Endothelial cell of umbilical vein (primary cell): ENCODE data around the gene CAMSAP1. TPM values are rescaled to one million over a fixed set of nuclear protein-coding genes. Genes with fewer than 3 reads are reported as not detected.

Experiments used
- BruUV-seq: library from RNA; stranded (reverse); fragments of 400-500 nt; replicated peaks from 2 replicates; lab custom pipeline; 2021; lab: Mats Ljungman, UMichigan
- CTCF ChIA-PET: fragments of 300-600, 350-600 bp; sonication (Branson Sonifier 250); formaldehyde crosslinking; loops from one replicate; lab custom pipeline; 2021; ENCODE audit warnings: antibody characterized with exemption, inconsistent platforms; lab: Charles Lee
- POLR2A ChIA-PET: fragments of 300-600, 350-600 bp; sonication (Branson Sonifier 250); formaldehyde crosslinking; loops from one replicate; lab custom pipeline; 2021; ENCODE audit warnings: antibody characterized with exemption, inconsistent platforms; lab: Charles Lee
- DNase-seq: peaks from one replicate; pipeline ENCODE4 v3.0.0-alpha.2; 2011; ENCODE audit warnings: low read depth, low spot score
- FAIRE-seq: peaks from 2 replicates; lab custom pipeline; 2011; peaks lifted over from hg19 to GRCh38; lab: Jason Lieb, UNC
- H2AFZ ChIP-seq: 2 replicates; pipeline ENCODE4 v1.6.0; 2012; ENCODE audit warnings: low read depth, low read length, control low read depth, inconsistent platforms
- H3K27ac ChIP-seq: 2 replicates; pipeline ENCODE4 v1.5.1; 2011; ENCODE audit warnings: low read depth, mild to moderate bottlenecking, control low read depth, low read length, moderate library complexity; ENCODE audit not compliant: insufficient read depth
- H3K27me3 ChIP-seq, 2 experiments: 2 replicates each; pipeline versions ENCODE4 v1.6.0 to v1.6.1; 2011; ENCODE audit warnings: low read length in 2 of 2, mixed read lengths in 1 of 2; ENCODE audit not compliant: control insufficient read depth in 2 of 2, insufficient read depth in 2 of 2
- H3K36me3 ChIP-seq, 2 experiments: 2 replicates in 1 of 2; 3 replicates in 1 of 2; pipeline ENCODE4 v1.5.1; 2011; ENCODE audit warnings: low read length in 2 of 2, mild to moderate bottlenecking in 1 of 2, moderate library complexity in 1 of 2; ENCODE audit not compliant: control insufficient read depth in 2 of 2, insufficient read depth in 2 of 2; ENCODE audit errors: extremely low read depth in 1 of 2
- H3K4me1 ChIP-seq: 3 replicates; pipeline ENCODE4 v1.5.1; 2011; ENCODE audit warnings: mild to moderate bottlenecking, low read length; ENCODE audit not compliant: control insufficient read depth, insufficient read depth; ENCODE audit errors: extremely low read depth
- H3K4me2 ChIP-seq: 2 replicates; pipeline ENCODE4 v1.6.1; 2011; ENCODE audit warnings: low read length, control low read depth, mixed read lengths; ENCODE audit not compliant: insufficient read depth
- H3K4me3 ChIP-seq, 3 experiments: fragments of 200-600 bp in 1 of 3; sonication (generic), shearing (Covaris generic) in 1 of 3; replicated peaks in 1 of 3; 2 replicates each; pipeline ENCODE4 v1.5.1; 2011 to 2016; ENCODE audit warnings: control low read depth in 3 of 3, low read length in 3 of 3, mild to moderate bottlenecking in 2 of 3, inconsistent platforms in 1 of 3, low read depth in 1 of 3, moderate library complexity in 1 of 3; ENCODE audit not compliant: insufficient read depth in 1 of 3
- H3K79me2 ChIP-seq: 2 replicates; pipeline ENCODE4 v1.6.0; 2012; ENCODE audit warnings: low read length, inconsistent platforms; ENCODE audit not compliant: control insufficient read depth, insufficient read depth
- H3K9ac ChIP-seq: replicated peaks from 2 replicates; pipeline ENCODE3; 2011; ENCODE audit warnings: low read length, control low read depth; ENCODE audit not compliant: insufficient read depth; ENCODE audit errors: extremely low read depth
- H3K9me1 ChIP-seq: replicated peaks from 3 replicates; pipeline ENCODE4 v1.6.0; 2011; ENCODE audit warnings: mild to moderate bottlenecking, low read length; ENCODE audit not compliant: control insufficient read depth, insufficient read depth; ENCODE audit errors: extremely low read depth
- H3K9me3 ChIP-seq: replicated peaks from 2 replicates; pipeline ENCODE4 v1.5.1; 2012; ENCODE audit warnings: low read length, inconsistent platforms; ENCODE audit not compliant: control insufficient read depth, insufficient read depth
- H4K20me1 ChIP-seq: replicated peaks from 2 replicates; pipeline ENCODE3; 2011; ENCODE audit warnings: mild to moderate bottlenecking, low read length; ENCODE audit not compliant: control insufficient read depth, insufficient read depth; ENCODE audit errors: extremely low read depth
- EZH2 ChIP-seq: IDR thresholded peaks from 2 replicates; pipeline ENCODE4 v1.6.1; 2012; ENCODE audit warnings: borderline replicate concordance, low read depth, mild to moderate bottlenecking, moderate library complexity, low read length, inconsistent platforms; ENCODE audit not compliant: severe bottlenecking
- FOS ChIP-seq: IDR thresholded peaks from 2 replicates; pipeline ENCODE4 v1.6.1; 2011; ENCODE audit warnings: mild to moderate bottlenecking, low read length, moderate library complexity, borderline replicate concordance; ENCODE audit not compliant: insufficient read depth
- GATA2 ChIP-seq: IDR thresholded peaks from 2 replicates; pipeline ENCODE4 v1.7.0; 2011; ENCODE audit warnings: low read depth, mild to moderate bottlenecking, moderate library complexity, mixed read lengths, low read length; ENCODE audit not compliant: insufficient read length, insufficient read depth
- JUN ChIP-seq: IDR thresholded peaks from 2 replicates; pipeline ENCODE4 v1.6.1; 2011; ENCODE audit warnings: borderline replicate concordance, low read depth; ENCODE audit not compliant: insufficient read length, insufficient read depth
- MYC ChIP-seq: IDR thresholded peaks from one replicate; pipeline ENCODE4 v1.6.1; 2011; ENCODE audit warnings: mild to moderate bottlenecking, low read depth, low read length
- POLR2A ChIP-seq: IDR thresholded peaks from 2 replicates; pipeline ENCODE4 v1.6.1; 2012; ENCODE audit warnings: low read depth, mild to moderate bottlenecking, control low read depth, low read length
- POLR2AphosphoS5 ChIP-seq: IDR thresholded peaks from 2 replicates; pipeline ENCODE4 v1.6.1; 2012; ENCODE audit warnings: low read depth, mild to moderate bottlenecking, control low read depth, low read length, moderate library complexity; ENCODE audit not compliant: insufficient read depth
- dilution Hi-C: fragments of 300-500 bp; cut with MboI; formaldehyde crosslinking; loops from one replicate; pipeline ENCODE4 v1.15.0; 2019; ENCODE audit warnings: low sequenced_read_pairs; ENCODE audit not compliant: extremely low pct_ligation_motif_present
- intact Hi-C: fragments of 100-400 bp; cut with micrococcal nuclease; formaldehyde crosslinking; loops from one replicate; pipeline ENCODE4 v1.10.0; 2022
- polyA plus RNA-seq, 4 experiments: library from polyadenylated mRNA; depleted of rRNA in 3 of 4; stranded (reverse) in 3 of 4; unstranded in 1 of 4; fragments of >200 nt; gene quantifications; 2 replicates each; pipeline versions ENCODE4 v1.2.1 to v1.2.3, GENCODE V29; 2011 to 2012; ENCODE audit warnings: missing spikeins in 1 of 4
- total RNA-seq: library from RNA; stranded (reverse); gene quantifications from 2 replicates; pipeline ENCODE4 v1.2.3, GENCODE V29; 2021
- TF ChIP-seq, protein P1 (sequence below): IDR thresholded peaks from 2 replicates; pipeline ENCODE4 v1.6.1; 2011; ENCODE audit not compliant: insufficient read depth, insufficient read length
- TF ChIP-seq, protein P2 (sequence below), 2 donors: IDR thresholded peaks; 1 replicate in 1 of 2; 2 replicates in 1 of 2; pipeline ENCODE4 v1.5.1; 2011; ENCODE audit warnings: low read length in 2 of 2, mild to moderate bottlenecking in 2 of 2, moderate library complexity in 2 of 2, control low read depth in 1 of 2, inconsistent platforms in 1 of 2, low read depth in 1 of 2; ENCODE audit not compliant: insufficient read depth in 1 of 2; ENCODE audit errors: extremely low read depth in 1 of 2

Gene CAMSAP1
- total and polyA plus RNA-seq, 2 donors (not counting 3 experiments of a cell fraction or from before 2014, with no cell fraction given), result 8.1 to 25.5 TPM

DNA sequence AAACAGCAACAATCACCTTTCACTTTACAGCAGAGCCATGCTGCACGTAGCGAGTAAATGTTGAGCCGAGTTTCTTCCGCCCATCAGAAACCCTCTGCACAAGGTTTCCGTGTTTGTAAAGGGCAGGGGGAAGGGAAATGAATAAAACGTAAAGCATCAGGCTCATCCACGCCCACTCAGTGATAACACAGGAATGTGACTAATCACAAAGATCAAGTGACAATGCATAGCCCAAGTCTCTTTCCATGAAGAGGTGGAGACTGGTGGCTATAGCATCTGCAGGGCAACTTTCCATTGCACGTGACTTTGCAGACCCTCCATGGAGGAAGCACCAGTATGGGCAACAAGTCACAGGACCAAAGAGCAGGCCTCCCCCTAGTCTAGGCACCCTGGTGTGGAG, 56.6 kb downstream of the CAMSAP1 start:
- no peaks in the 10 kb centered on the region for H3K9me3 ChIP-seq
- FAIRE-seq, result peak; percentile 97
- TF ChIP-seq JUN (no peak), GATA2 (peak; percentile 65), FOS (peak; percentile 55), POLR2AphosphoS5 (no peak)
- TF ChIP-seq, protein P1, sequence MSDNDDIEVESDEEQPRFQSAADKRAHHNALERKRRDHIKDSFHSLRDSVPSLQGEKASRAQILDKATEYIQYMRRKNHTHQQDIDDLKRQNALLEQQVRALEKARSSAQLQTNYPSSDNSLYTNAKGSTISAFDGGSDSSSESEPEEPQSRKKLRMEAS, result no peak
- no peak overlapping the region for H2AFZ ChIP-seq
- peak; percentile 42 for DNase-seq
- peaks cover 12% of the 10 kb centered on the region for H3K4me1 ChIP-seq
- H3K4me2 ChIP-seq, result peak overlapping the region; percentile 76
- intact Hi-C loops, result no loop called here
- H3K27ac ChIP-seq, result peak overlapping the region; percentile 20
- H3K27me3 ChIP-seq, result no peaks in the 10 kb centered on the region
- dilution Hi-C loops, result no loop called here
- CTCF ChIA-PET, result no interaction called here
- H3K4me3 ChIP-seq, result no peak overlapping the region
- no peaks in the 10 kb centered on the region for H3K9me1 ChIP-seq
- no TSS peak for BruUV-seq
- H3K36me3 ChIP-seq, result peaks cover 0 to 9% of the 10 kb centered on the region in 2 experiments
- H3K9ac ChIP-seq, result no peak overlapping the region
- POLR2A ChIA-PET, result no interaction called here
- no peaks in the 10 kb centered on the region for H4K20me1 ChIP-seq
- H3K79me2 ChIP-seq, result peaks cover 10% of the 10 kb centered on the region

DNA sequence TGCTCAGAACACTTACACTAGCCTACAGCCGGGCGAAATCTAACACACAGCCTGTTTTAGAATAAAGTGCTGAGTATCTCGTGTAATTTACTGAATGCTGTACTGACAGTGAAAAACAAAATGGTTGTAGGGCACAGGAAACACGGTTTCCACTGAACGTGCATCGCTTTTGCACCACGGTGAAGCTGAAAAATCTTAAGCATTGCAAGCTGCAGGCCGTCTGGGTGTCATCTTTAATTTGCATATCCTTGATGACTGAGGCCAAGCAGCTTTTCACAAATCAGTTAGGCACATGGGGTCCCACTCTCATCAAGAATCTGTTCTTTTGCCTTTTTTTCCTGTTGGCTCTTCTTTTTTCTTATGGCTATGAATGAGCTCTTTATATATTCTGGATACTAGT, 58.2 kb downstream of the CAMSAP1 start:
- Histone ChIP-seq H3K79me2 (peaks cover 10% of the 10 kb centered on the region), H3K9ac (no peak overlapping the region), H3K9me3 (no peaks in the 10 kb centered on the region), H3K36me3 (peaks cover 0 to 9% of the 10 kb centered on the region in 2 experiments), H2AFZ (no peak overlapping the region), H3K9me1 (no peaks in the 10 kb centered on the region), H3K4me2 (no peak overlapping the region), H3K4me3 (no peak overlapping the region), H4K20me1 (no peaks in the 10 kb centered on the region), H3K27ac (no peak overlapping the region), H3K4me1 (peaks cover 12% of the 10 kb centered on the region), H3K27me3 (no peaks in the 10 kb centered on the region)
- DNase-seq, result no peak
- ChIA-PET CTCF (no interaction called here), POLR2A (no interaction called here)
- TF ChIP-seq, protein P1, result no peak
- TF ChIP-seq GATA2 (no peak), JUN (no peak), POLR2A (no peak), MYC (no peak), POLR2AphosphoS5 (no peak), EZH2 (no peak), FOS (no peak)
- TF ChIP-seq, protein P2, sequence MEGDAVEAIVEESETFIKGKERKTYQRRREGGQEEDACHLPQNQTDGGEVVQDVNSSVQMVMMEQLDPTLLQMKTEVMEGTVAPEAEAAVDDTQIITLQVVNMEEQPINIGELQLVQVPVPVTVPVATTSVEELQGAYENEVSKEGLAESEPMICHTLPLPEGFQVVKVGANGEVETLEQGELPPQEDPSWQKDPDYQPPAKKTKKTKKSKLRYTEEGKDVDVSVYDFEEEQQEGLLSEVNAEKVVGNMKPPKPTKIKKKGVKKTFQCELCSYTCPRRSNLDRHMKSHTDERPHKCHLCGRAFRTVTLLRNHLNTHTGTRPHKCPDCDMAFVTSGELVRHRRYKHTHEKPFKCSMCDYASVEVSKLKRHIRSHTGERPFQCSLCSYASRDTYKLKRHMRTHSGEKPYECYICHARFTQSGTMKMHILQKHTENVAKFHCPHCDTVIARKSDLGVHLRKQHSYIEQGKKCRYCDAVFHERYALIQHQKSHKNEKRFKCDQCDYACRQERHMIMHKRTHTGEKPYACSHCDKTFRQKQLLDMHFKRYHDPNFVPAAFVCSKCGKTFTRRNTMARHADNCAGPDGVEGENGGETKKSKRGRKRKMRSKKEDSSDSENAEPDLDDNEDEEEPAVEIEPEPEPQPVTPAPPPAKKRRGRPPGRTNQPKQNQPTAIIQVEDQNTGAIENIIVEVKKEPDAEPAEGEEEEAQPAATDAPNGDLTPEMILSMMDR (IDR thresholded peaks at IDR 0.05; ENCODE audit: extremely low read depth in 1 of 2, insufficient read depth in 1 of 2, low read depth in 1 of 2, low read length in 2 of 2), result no peak
- dilution Hi-C loops, result no loop called here
- no peak for FAIRE-seq
- intact Hi-C loops, result no loop called here
- no TSS peak for BruUV-seq
